Smooth muscle cell (in vitro differentiated cells): ENCODE data around the gene CLEC16A. TPM values are rescaled to one million over a fixed set of nuclear protein-coding genes. Genes with fewer than 3 reads are reported as not detected.

Experiments
- DNase-seq: peaks from one replicate; lab custom pipeline; 2025; ENCODE audit not compliant: unreplicated experiment; lab: John Stamatoyannopoulos, UW
- H2AFZ ChIP-seq: fragments of 200-600 bp; sonication (generic); 2 replicates; pipeline ENCODE4 v1.6.0; 2016; ENCODE audit warnings: antibody characterized with exemption, low read depth, mild to moderate bottlenecking
- H3F3A ChIP-seq: fragments of 200-600 bp; sonication (generic); 2 replicates; pipeline ENCODE4 v1.6.0; 2017; ENCODE audit warnings: antibody characterized with exemption, low read depth
- H3K27ac ChIP-seq: fragments of 200-600 bp; sonication (generic); 2 replicates; pipeline ENCODE4 v1.5.1; 2016; ENCODE audit warnings: low read depth, mild to moderate bottlenecking
- H3K27me3 ChIP-seq: fragments of 200-600 bp; sonication (generic); 2 replicates; pipeline ENCODE4 v1.6.1; 2016; ENCODE audit warnings: low read depth, mild to moderate bottlenecking
- H3K36me3 ChIP-seq: fragments of 200-600 bp; sonication (generic); 2 replicates; pipeline ENCODE4 v1.5.1; 2016; ENCODE audit warnings: low read depth
- H3K4me1 ChIP-seq: fragments of 200-600 bp; sonication (generic); 2 replicates; pipeline ENCODE4 v1.5.1; 2016; ENCODE audit warnings: low read depth
- H3K4me2 ChIP-seq: fragments of 200-600 bp; sonication (generic); 2 replicates; pipeline ENCODE4 v1.6.0; 2016; ENCODE audit warnings: mild to moderate bottlenecking
- H3K4me3 ChIP-seq: fragments of 200-600 bp; sonication (generic); 2 replicates; pipeline ENCODE4 v1.5.1; 2016; ENCODE audit warnings: mild to moderate bottlenecking
- H3K79me2 ChIP-seq: fragments of 200-600 bp; sonication (generic); 2 replicates; pipeline ENCODE4 v1.6.0; 2016; ENCODE audit warnings: low read depth, mild to moderate bottlenecking
- H3K9ac ChIP-seq: fragments of 200-600 bp; sonication (generic); 2 replicates; pipeline ENCODE4 v1.6.0; 2016; ENCODE audit warnings: low read depth
- H3K9me3 ChIP-seq: fragments of 200-600 bp; sonication (generic); replicated peaks from 2 replicates; pipeline ENCODE4 v1.5.1; 2016; ENCODE audit warnings: low read depth
- H4K20me1 ChIP-seq: fragments of 200-600 bp; sonication (generic); 2 replicates; pipeline ENCODE4 v1.6.0; 2016; ENCODE audit warnings: low read depth
- CTCF ChIP-seq: fragments of 200-600 bp; sonication (generic); IDR thresholded peaks from 2 replicates; pipeline ENCODE4 v1.5.1; 2017; ENCODE audit warnings: borderline replicate concordance, mild to moderate bottlenecking, antibody characterized with exemption; ENCODE audit not compliant: insufficient read depth, poor library complexity, severe bottlenecking
- WGBS: methylation state at CpG from one replicate; pipeline ENCODE4 v1.1.7; 2016; ENCODE audit warnings: low lambda C conversion rate; 5-methylcytosine and 5-hydroxymethylcytosine counted together
- polyA plus RNA-seq: library from polyadenylated mRNA; unstranded; fragments of >200 nt; fragmentation: Nextera tagmentation; extraction: Ambion mirVana; gene quantifications from 2 replicates; pipeline ENCODE4 v1.2.1, GENCODE V29; 2016
- total RNA-seq: library from RNA; depleted of rRNA; stranded (reverse); fragments of >200 nt; gene quantifications from 2 replicates; pipeline ENCODE4 v1.2.3, GENCODE V29; 2014

CLEC16A gene
- total and polyA plus RNA-seq, 2 experiments from 2014 or later: 12.6 to 16.2 TPM

GRCh38 chr16:10906914-10907756, 37.2 kb upstream of the CLEC16A start:
- no peak for DNase-seq
- no peak overlapping the region for H2AFZ ChIP-seq
- 95% methylated on average over 46 of the region's 46 CpGs for WGBS

GRCh38 chr16:10907757-10908045, 36.7 kb upstream of the CLEC16A start:
- peaks cover 10% of the 10 kb centered on the region for H3K27me3 ChIP-seq
- no peak for DNase-seq
- no peaks in the 10 kb centered on the region for H3F3A ChIP-seq
- no peak overlapping the region for H3K4me2 ChIP-seq
- 96% methylated on average over 18 of the region's 21 CpGs for WGBS
- H3K4me3 ChIP-seq: no peak overlapping the region
- no peaks in the 10 kb centered on the region for H4K20me1 ChIP-seq
- no peaks in the 10 kb centered on the region for H3K4me1 ChIP-seq
- no peak overlapping the region for H2AFZ ChIP-seq
- TF ChIP-seq CTCF: no peak
- H3K27ac ChIP-seq: no peak overlapping the region
- no peaks in the 10 kb centered on the region for H3K9me3 ChIP-seq
- no peak overlapping the region for H3K9ac ChIP-seq
- H3K36me3 ChIP-seq: no peaks in the 10 kb centered on the region
- no peaks in the 10 kb centered on the region for H3K79me2 ChIP-seq

More at GRCh38 chr16:10906914-10907756, 37.2 kb upstream of the CLEC16A start:
- Histone ChIP-seq H3K27me3 (peaks cover 10% of the 10 kb centered on the region), H3F3A (no peaks in the 10 kb centered on the region), H4K20me1 (no peaks in the 10 kb centered on the region), H3K36me3 (no peaks in the 10 kb centered on the region), H3K4me2 (no peak overlapping the region), H3K4me3 (no peak overlapping the region), H3K27ac (no peak overlapping the region), H3K9me3 (no peaks in the 10 kb centered on the region), H3K79me2 (no peaks in the 10 kb centered on the region), H3K9ac (no peak overlapping the region), H3K4me1 (no peaks in the 10 kb centered on the region)
- TF ChIP-seq CTCF: no peak

GRCh38 chr16:10911267-10911666, 33.1 kb upstream of the CLEC16A start:
- no peaks in the 10 kb centered on the region for H3K9me3 ChIP-seq
- no peak overlapping the region for H3K4me2 ChIP-seq
- no peaks in the 10 kb centered on the region for H4K20me1 ChIP-seq
- TF ChIP-seq CTCF: no peak
- DNase-seq: no peak
- no peaks in the 10 kb centered on the region for H3K4me1 ChIP-seq
- no peak overlapping the region for H3K4me3 ChIP-seq
- H2AFZ ChIP-seq: no peak overlapping the region
- no peak overlapping the region for H3K27ac ChIP-seq
- no peak overlapping the region for H3K9ac ChIP-seq
- peaks cover 10% of the 10 kb centered on the region for H3K27me3 ChIP-seq
- H3F3A ChIP-seq: no peaks in the 10 kb centered on the region
- no peaks in the 10 kb centered on the region for H3K79me2 ChIP-seq
- no peaks in the 10 kb centered on the region for H3K36me3 ChIP-seq

- H3K27me3 ChIP-seq: peaks cover 4% of the 10 kb centered on the region
- H2AFZ ChIP-seq: no peak overlapping the region
- H3K4me2 ChIP-seq: no peak overlapping the region
- H3F3A ChIP-seq: no peaks in the 10 kb centered on the region
- DNase-seq: no peak
- no peaks in the 10 kb centered on the region for H3K4me1 ChIP-seq
- no peak overlapping the region for H3K4me3 ChIP-seq
- 67% methylated on average over 3 of the region's 3 CpGs for WGBS
- no peak overlapping the region for H3K9ac ChIP-seq
- no peak for TF ChIP-seq CTCF
- no peaks in the 10 kb centered on the region for H4K20me1 ChIP-seq
- H3K27ac ChIP-seq: no peak overlapping the region
- no peaks in the 10 kb centered on the region for H3K9me3 ChIP-seq
- H3K36me3 ChIP-seq: no peaks in the 10 kb centered on the region
- no peaks in the 10 kb centered on the region for H3K79me2 ChIP-seq
Measured at GRCh38 chr16:10916534-10916933, 27.8 kb upstream of the CLEC16A start.
